ENCODE measurements around the gene TUT7.

- TF ChIP-seq CTCF (IDR thresholded peaks at IDR 0.05; ENCODE audit: low read depth, low read length) (no peak), EZH2phosphoT487 (IDR thresholded peaks at IDR 0.05; ENCODE audit: low read depth) (no peak)
These were observed 31.1 kb downstream of the TUT7 start for GRCh38 chr9:86322973-86323644.

Data from OCI-LY3 (cell line).